H1 (cell line): Measurements from ENCODE around the gene KANSL1. TPM values are rescaled to one million over a fixed set of nuclear protein-coding genes. Genes with fewer than 3 reads are reported as not detected.

ENCODE experiments used
- TAF7 ChIP-seq: optimal IDR thresholded peaks from 2 replicates; pipeline ENCODE3; 2011; ENCODE audit warnings: low read depth, mild to moderate bottlenecking, inconsistent platforms, low read length, moderate library complexity, borderline replicate concordance
- polyA plus RNA-seq, 7 experiments: library from polyadenylated mRNA; depleted of rRNA in 3 of 7; stranded (reverse) in 5 of 7; unstranded in 2 of 7; fragments of >200 nt in 5 of 7; fragments of 200-250 nt in 2 of 7; gene quantifications; 1 replicate in 5 of 7; 2 replicates in 1 of 7; 4 replicates in 1 of 7; pipeline versions ENCODE4 v1.2.1 to v1.2.3, GENCODE V29; 2011 to 2013; ENCODE audit warnings: missing spikeins in 2 of 7, mixed read lengths in 2 of 7
- total RNA-seq: library from RNA; stranded (reverse); fragmentation: NEBNext Ultra II Directional; extraction: Animal tissue kit (Norgen Biotek cat#: 25700); gene quantifications from 2 replicates; pipeline ENCODE4 v1.2.1, GENCODE V29; 2021

Gene KANSL1
- total and polyA plus RNA-seq, 2 of the 8 experiments (the other 6 are each of a cell fraction or from before 2014, with no cell fraction given), result 34.0 to 128 TPM

DNA sequence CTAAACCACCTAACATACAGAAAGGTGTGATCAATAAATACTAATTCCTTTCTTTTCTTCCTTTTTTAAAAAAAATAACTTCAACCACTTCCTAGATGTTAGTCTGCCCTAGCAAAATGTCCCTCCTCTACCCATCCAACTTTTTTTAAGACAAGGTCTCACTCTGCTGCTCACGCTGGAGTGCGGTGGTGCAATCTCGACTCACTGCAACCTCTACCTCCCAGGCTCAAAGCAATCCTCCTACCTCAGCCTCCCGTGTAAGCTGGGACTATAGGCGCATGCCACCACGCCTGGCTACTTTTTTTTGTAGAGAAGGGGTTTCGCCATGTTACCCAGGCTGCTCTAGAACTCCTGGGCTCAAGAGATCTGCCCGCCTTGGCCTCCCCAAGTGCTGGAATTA is 33.1 kb downstream of the KANSL1 start (continued):
- TF ChIP-seq TAF7, result no peak
